ENCODE results near the gene DLK1. TPM values are rescaled to one million over a fixed set of nuclear protein-coding genes. Genes with fewer than 3 reads are reported as not detected.

DLK1 gene
- total and polyA plus RNA-seq, 2 experiments from 2014 or later, result 1,378 to 3,299 TPM

- Histone ChIP-seq H3K27ac (no peak overlapping the region), H3K27me3 (no peaks in the 10 kb centered on the region), H3K4me2 (no peak overlapping the region), H4K20me1 (ENCODE audit: insufficient read depth, poor library complexity, severe bottlenecking) (no peaks in the 10 kb centered on the region), H3K4me1 (ENCODE audit: insufficient read depth) (peaks cover 11% of the 10 kb centered on the region), H3K36me3 (replicated peaks; ENCODE audit: insufficient read depth, low read depth) (no peaks in the 10 kb centered on the region), H3K4me3 (no peak overlapping the region), H3K9me2 (replicated peaks; ENCODE audit: insufficient read depth) (no peaks in the 10 kb centered on the region), H3K9me3 (ENCODE audit: low read depth) (no peaks in the 10 kb centered on the region), H2AFZ (no peak overlapping the region), H3K79me2 (no peaks in the 10 kb centered on the region)
- TF ChIP-seq CTCF (IDR thresholded peaks at IDR 0.05; ENCODE audit: poor library complexity) (no peak), EZH2 (IDR thresholded peaks at IDR 0.05; ENCODE audit: borderline replicate concordance) (no peak), EZH2phosphoT487 (IDR thresholded peaks at IDR 0.05; ENCODE audit: low read depth, severe bottlenecking, unreplicated experiment) (no peak)
- DNase-seq (ENCODE audit: low spot score), result no peak
- 84% methylated on average over 2 of the region's 2 CpGs for WGBS (ENCODE audit: low lambda C conversion rate, missing lambda C conversion rate)
These were observed 10.9 kb upstream of the DLK1 start for GRCh38 chr14:100715803-100716202.

GRCh38 chr14:100717386-100717785, 9.3 kb upstream of the DLK1 start:
- Histone ChIP-seq H2AFZ (no peak overlapping the region), H3K79me2 (no peaks in the 10 kb centered on the region), H3K36me3 (replicated peaks; ENCODE audit: insufficient read depth, low read depth) (no peaks in the 10 kb centered on the region), H4K20me1 (ENCODE audit: insufficient read depth, poor library complexity, severe bottlenecking) (no peaks in the 10 kb centered on the region), H3K4me1 (ENCODE audit: insufficient read depth) (peaks cover 2% of the 10 kb centered on the region), H3K4me3 (no peak overlapping the region), H3K4me2 (no peak overlapping the region), H3K9me3 (ENCODE audit: low read depth) (no peaks in the 10 kb centered on the region), H3K27me3 (no peaks in the 10 kb centered on the region), H3K9me2 (replicated peaks; ENCODE audit: insufficient read depth) (no peaks in the 10 kb centered on the region), H3K27ac (no peak overlapping the region)
- WGBS (ENCODE audit: low lambda C conversion rate, missing lambda C conversion rate), result 90% methylated on average over 12 of the region's 12 CpGs
- TF ChIP-seq EZH2phosphoT487 (IDR thresholded peaks at IDR 0.05; ENCODE audit: low read depth, severe bottlenecking, unreplicated experiment) (no peak), EZH2 (IDR thresholded peaks at IDR 0.05; ENCODE audit: borderline replicate concordance) (no peak), CTCF (IDR thresholded peaks at IDR 0.05; ENCODE audit: poor library complexity) (no peak)
- DNase-seq (ENCODE audit: low spot score), result no peak

- 77% methylated on average over 13 of the region's 13 CpGs for WGBS (ENCODE audit: low lambda C conversion rate, missing lambda C conversion rate)
- no peaks in the 10 kb centered on the region for H3K9me2 ChIP-seq (replicated peaks; ENCODE audit: insufficient read depth)
- TF ChIP-seq EZH2 (IDR thresholded peaks at IDR 0.05; ENCODE audit: borderline replicate concordance) (no peak), CTCF (IDR thresholded peaks at IDR 0.05; ENCODE audit: poor library complexity) (no peak), EZH2phosphoT487 (IDR thresholded peaks at IDR 0.05; ENCODE audit: low read depth, severe bottlenecking, unreplicated experiment) (no peak)
- no peak for DNase-seq (ENCODE audit: low spot score)
- peaks cover 16% of the 10 kb centered on the region for H3K4me1 ChIP-seq (ENCODE audit: insufficient read depth)
- H3K27me3 ChIP-seq, result no peaks in the 10 kb centered on the region
- H3K27ac ChIP-seq, result no peak overlapping the region
- no peaks in the 10 kb centered on the region for H3K9me3 ChIP-seq (ENCODE audit: low read depth)
- no peaks in the 10 kb centered on the region for H4K20me1 ChIP-seq (ENCODE audit: insufficient read depth, poor library complexity, severe bottlenecking)
- H3K4me3 ChIP-seq, result no peak overlapping the region
- H3K4me2 ChIP-seq, result no peak overlapping the region
- no peak overlapping the region for H2AFZ ChIP-seq
- H3K36me3 ChIP-seq (replicated peaks; ENCODE audit: insufficient read depth, low read depth), result no peaks in the 10 kb centered on the region
- H3K79me2 ChIP-seq, result no peaks in the 10 kb centered on the region
These were observed 6.6 kb upstream of the DLK1 start for GRCh38 chr14:100719976-100720520.

Measured in hepatocyte (in vitro differentiated cells).